H1 (cell line): Measurements from ENCODE around the gene FAM227B. TPM values are rescaled to one million over a fixed set of nuclear protein-coding genes. Genes with fewer than 3 reads are reported as not detected.

Experiments
- CTCF ChIA-PET: fragments of 300-600 bp; sonication (Branson Sonifier 250); formaldehyde crosslinking; loops from one replicate; lab custom pipeline; 2021; ENCODE audit not compliant: partially characterized antibody; lab: Charles Lee
- POLR2A ChIA-PET: fragments of 300-600 bp; sonication (Branson Sonifier 250); formaldehyde crosslinking; loops from one replicate; lab custom pipeline; 2021; ENCODE audit warnings: inconsistent platforms; ENCODE audit not compliant: partially characterized antibody; lab: Charles Lee
- DNase-seq, 2 experiments: peaks; one replicate each; pipeline versions ENCODE4 v3.0.0 to v3.0.0-alpha.2; 2010 to 2022; ENCODE audit warnings: low spot score in 2 of 2, low read depth in 1 of 2, mixed read lengths in 1 of 2
- FAIRE-seq: peaks from 2 replicates; lab custom pipeline; 2011; peaks lifted over from hg19 to GRCh38; lab: Jason Lieb, UNC
- H2AFZ ChIP-seq: 2 replicates; pipeline ENCODE4 v1.8.1; 2012; ENCODE audit warnings: low read length, inconsistent platforms
- H2AK5ac ChIP-seq: 2 replicates; pipeline ENCODE4 v1.6.1; 2013; ENCODE audit warnings: low read depth, low read length
- H2BK120ac ChIP-seq: replicated peaks from 2 replicates; pipeline ENCODE3; 2013; ENCODE audit warnings: low read depth, low read length, inconsistent platforms
- H2BK12ac ChIP-seq: 2 replicates; pipeline ENCODE4 v1.6.1; 2013; ENCODE audit warnings: low read depth, low read length
- H2BK15ac ChIP-seq: 2 replicates; pipeline ENCODE4 v1.6.1; 2013; ENCODE audit warnings: low read length
- H2BK20ac ChIP-seq: 2 replicates; pipeline ENCODE4 v1.6.1; 2013; ENCODE audit warnings: low read length
- H2BK5ac ChIP-seq: 2 replicates; pipeline ENCODE4 v1.6.1; 2013; ENCODE audit warnings: low read depth, low read length
- H3K14ac ChIP-seq: 2 replicates; pipeline ENCODE4 v1.6.1; 2013; ENCODE audit warnings: inconsistent platforms; ENCODE audit not compliant: insufficient read length
- H3K18ac ChIP-seq: 2 replicates; pipeline ENCODE4 v1.6.1; 2013; ENCODE audit warnings: low read length; ENCODE audit errors: extremely low read depth
- H3K23ac ChIP-seq: 2 replicates; pipeline ENCODE4 v1.6.1; 2013; ENCODE audit warnings: inconsistent platforms; ENCODE audit not compliant: insufficient read length
- H3K23me2 ChIP-seq: 2 replicates; pipeline ENCODE4 v1.6.1; 2013; ENCODE audit warnings: low read depth, low read length
- H3K27ac ChIP-seq: 2 replicates; pipeline ENCODE4 v1.6.1; 2011; ENCODE audit warnings: low read depth, low read length, inconsistent platforms
- H3K27me3 ChIP-seq, 4 experiments: replicated peaks in 1 of 4; 1 replicate in 1 of 4; 2 replicates in 3 of 4; pipeline versions ENCODE4 v1.6.1 to v1.8.1; 2011 to 2013; ENCODE audit warnings: low read length in 3 of 4, mild to moderate bottlenecking in 3 of 4, inconsistent platforms in 2 of 4, mixed read lengths in 2 of 4, moderate library complexity in 1 of 4; ENCODE audit not compliant: control insufficient read depth in 3 of 4, insufficient read depth in 3 of 4; ENCODE audit errors: extremely low read depth in 1 of 4
- H3K36me3 ChIP-seq, 4 experiments: 2 replicates each; pipeline versions ENCODE4 v1.6.1 to v1.8.1; 2011 to 2013; ENCODE audit warnings: mild to moderate bottlenecking in 4 of 4, low read length in 3 of 4, moderate library complexity in 2 of 4, control low read depth in 1 of 4, inconsistent platforms in 1 of 4; ENCODE audit not compliant: insufficient read depth in 4 of 4, control insufficient read depth in 2 of 4
- H3K4ac ChIP-seq: replicated peaks from 2 replicates; pipeline ENCODE3; 2013; ENCODE audit warnings: low read length, low read depth, mixed read lengths, inconsistent platforms; ENCODE audit not compliant: insufficient read length
- H3K4me1 ChIP-seq, 4 experiments: replicated peaks in 1 of 4; 1 replicate in 1 of 4; 2 replicates in 3 of 4; pipeline versions ENCODE4 v1.6.1 to v1.8.1; 2011 to 2013; ENCODE audit warnings: low read length in 3 of 4, inconsistent platforms in 2 of 4, mixed read lengths in 1 of 4; ENCODE audit not compliant: insufficient read depth in 4 of 4, control insufficient read depth in 3 of 4
- H3K4me2 ChIP-seq, 2 experiments: 2 replicates each; pipeline versions ENCODE4 v1.6.1 to v1.8.1; 2011 to 2013; ENCODE audit warnings: low read depth in 2 of 2, low read length in 2 of 2, control low read depth in 1 of 2, inconsistent platforms in 1 of 2, mild to moderate bottlenecking in 1 of 2; ENCODE audit not compliant: insufficient read depth in 1 of 2
- H3K4me3 ChIP-seq, 4 experiments: fragments of 200-600, 300-600 bp in 1 of 4; sonication (generic), shearing (Covaris generic), sonication (Bioruptor Twin) in 1 of 4; 2 replicates each; pipeline versions ENCODE4 v1.5.1 to v1.8.1; 2011 to 2016; ENCODE audit warnings: low read length in 4 of 4, low read depth in 3 of 4, control low read depth in 2 of 4, inconsistent platforms in 2 of 4, mild to moderate bottlenecking in 2 of 4, mixed read lengths in 1 of 4, moderate library complexity in 1 of 4; ENCODE audit not compliant: insufficient read depth in 2 of 4; ENCODE audit errors: extremely low read depth in 1 of 4
- H3K56ac ChIP-seq: replicated peaks from 2 replicates; pipeline ENCODE3; 2013; ENCODE audit warnings: low read depth, mild to moderate bottlenecking, mixed read lengths, low read length, inconsistent platforms; ENCODE audit not compliant: insufficient read length
- H3K79me1 ChIP-seq: 2 replicates; pipeline ENCODE4 v1.6.1; 2013; ENCODE audit warnings: low read depth, low read length, control low read depth
- H3K79me2 ChIP-seq, 2 experiments: 2 replicates each; pipeline versions ENCODE4 v1.6.1 to v1.8.1; 2012 to 2013; ENCODE audit warnings: low read length in 2 of 2, mild to moderate bottlenecking in 2 of 2, inconsistent platforms in 1 of 2; ENCODE audit not compliant: insufficient read depth in 2 of 2, control insufficient read depth in 1 of 2
- H3K9ac ChIP-seq, 4 experiments: replicated peaks in 1 of 4; 1 replicate in 1 of 4; 2 replicates in 3 of 4; pipeline versions ENCODE4 v1.6.1 to v1.8.1; 2011 to 2013; ENCODE audit warnings: low read depth in 3 of 4, low read length in 3 of 4, control low read depth in 2 of 4, mild to moderate bottlenecking in 2 of 4, moderate library complexity in 2 of 4, inconsistent platforms in 1 of 4; ENCODE audit errors: extremely low read depth in 1 of 4
- H3K9me3 ChIP-seq, 2 experiments: 2 replicates each; pipeline versions ENCODE4 v1.6.1 to v1.8.1; 2012 to 2013; ENCODE audit warnings: mild to moderate bottlenecking in 2 of 2, moderate library complexity in 2 of 2, control low read depth in 1 of 2, inconsistent platforms in 1 of 2, low read depth in 1 of 2, low read length in 1 of 2, mixed read lengths in 1 of 2; ENCODE audit not compliant: insufficient read depth in 2 of 2
- H4K20me1 ChIP-seq, 2 experiments: replicated peaks in 1 of 2; 2 replicates each; pipeline versions ENCODE3 to v1.8.1; 2011 to 2013; ENCODE audit warnings: inconsistent platforms in 2 of 2, low read length in 2 of 2, mild to moderate bottlenecking in 1 of 2; ENCODE audit not compliant: insufficient read depth in 2 of 2, control insufficient read depth in 1 of 2
- H4K5ac ChIP-seq: 2 replicates; pipeline ENCODE4 v1.6.1; 2013; ENCODE audit warnings: low read length, low read depth, mixed read lengths, inconsistent platforms; ENCODE audit not compliant: insufficient read length
- H4K8ac ChIP-seq: 2 replicates; pipeline ENCODE4 v1.8.0; 2013; ENCODE audit warnings: mild to moderate bottlenecking, moderate library complexity, low read length, inconsistent platforms; ENCODE audit not compliant: insufficient read depth; ENCODE audit errors: extremely low read depth
- H4K91ac ChIP-seq: replicated peaks from 2 replicates; pipeline ENCODE3; 2013; ENCODE audit warnings: low read length, mixed read lengths, inconsistent platforms; ENCODE audit not compliant: insufficient read length
- BRCA1 ChIP-seq: IDR thresholded peaks from 2 replicates; pipeline ENCODE4 v1.6.1; 2012; ENCODE audit warnings: low read depth, low read length, improper control_type of control experiment
- HDAC2 ChIP-seq, 2 experiments: fragments of 300-600 bp in 1 of 2; sonication (generic) in 1 of 2; IDR thresholded peaks; 2 replicates each; pipeline ENCODE4 v1.6.1; 2011 to 2012; ENCODE audit warnings: low read depth in 2 of 2, low read length in 2 of 2, mild to moderate bottlenecking in 2 of 2, moderate library complexity in 2 of 2, borderline replicate concordance in 1 of 2, inconsistent platforms in 1 of 2
- RBBP5 ChIP-seq: IDR thresholded peaks from 2 replicates; pipeline ENCODE4 v1.7.1; 2012; ENCODE audit warnings: low read depth, mild to moderate bottlenecking, inconsistent platforms, low read length, moderate library complexity, borderline replicate concordance
- TEAD4 ChIP-seq: IDR thresholded peaks from 2 replicates; pipeline ENCODE4 v1.6.1; 2012; ENCODE audit warnings: low read depth, low read length, inconsistent platforms, mixed read lengths
- YY1 ChIP-seq: IDR thresholded peaks from 2 replicates; pipeline ENCODE4 v1.6.1; 2011; ENCODE audit warnings: low read depth, mild to moderate bottlenecking, low read length
- WGBS, 2 experiments: shearing (Covaris generic) in 1 of 2; methylation state at CpG; one replicate each; pipeline versions ENCODE4 v1.1.6 to v1.1.7; 2013 to 2015; ENCODE audit warnings: low lambda C conversion rate in 2 of 2, mixed read lengths in 2 of 2, inconsistent platforms in 1 of 2, low coverage in 1 of 2, missing lambda C conversion rate in 1 of 2; ENCODE audit not compliant: insufficient replicate concordance in 2 of 2, insufficient coverage in 1 of 2, insufficient read length in 1 of 2; ENCODE audit errors: extremely low coverage in 1 of 2, missing lambda C conversion rate in 1 of 2; 5-methylcytosine and 5-hydroxymethylcytosine counted together
- polyA plus RNA-seq, 7 experiments: library from polyadenylated mRNA; depleted of rRNA in 3 of 7; stranded (reverse) in 5 of 7; unstranded in 2 of 7; fragments of >200 nt in 5 of 7; fragments of 200-250 nt in 2 of 7; gene quantifications; 1 replicate in 5 of 7; 2 replicates in 1 of 7; 4 replicates in 1 of 7; pipeline versions ENCODE4 v1.2.1 to v1.2.3, GENCODE V29; 2011 to 2013; ENCODE audit warnings: missing spikeins in 2 of 7, mixed read lengths in 2 of 7
- total RNA-seq: library from RNA; stranded (reverse); fragmentation: NEBNext Ultra II Directional; extraction: Animal tissue kit (Norgen Biotek cat#: 25700); gene quantifications from 2 replicates; pipeline ENCODE4 v1.2.1, GENCODE V29; 2021

The FAM227B gene
- total and polyA plus RNA-seq, 2 of the 8 experiments (the other 6 are each of a cell fraction or from before 2014, with no cell fraction given), result 4.0 to 6.5 TPM

DNA sequence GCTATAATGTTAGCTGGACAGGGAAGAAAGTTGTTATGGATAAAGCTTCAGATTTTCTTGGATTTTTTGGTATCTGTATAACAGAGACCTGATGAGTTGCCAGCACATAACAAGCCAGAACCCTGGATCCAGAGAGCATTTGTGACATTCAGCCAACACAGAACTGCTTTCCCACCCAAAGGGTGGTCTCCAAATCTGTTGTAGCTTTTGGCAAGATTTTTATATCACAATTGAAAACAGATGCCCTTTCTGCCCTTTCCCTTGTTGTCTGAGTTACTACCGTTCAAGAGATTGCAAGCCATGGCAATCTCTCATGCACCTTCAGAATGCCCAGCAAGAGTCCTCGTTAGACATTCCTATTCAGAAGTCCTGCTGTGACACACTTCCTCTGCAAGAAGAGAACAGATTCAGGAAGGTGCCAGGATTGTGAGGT lies 305.2 kb downstream of the FAM227B start:
- H2BK20ac ChIP-seq, result no peak overlapping the region
- POLR2A ChIA-PET, result interaction anchor here (0.9 kb wide), 1 partner anchor 13 kb away, joined by 3 read pairs; no protein-coding TSS in a partner anchor
- H3K27ac ChIP-seq, result no peak overlapping the region
- no peak overlapping the region for H3K23ac ChIP-seq
- H2AK5ac ChIP-seq, result no peak overlapping the region
- no peak overlapping the region for H4K8ac ChIP-seq
- H4K91ac ChIP-seq, result no peak overlapping the region
- H3K79me1 ChIP-seq, result no peaks in the 10 kb centered on the region
- no peaks in the 10 kb centered on the region for H3K79me2 ChIP-seq
- peak overlapping the region; percentile 13 to 52; a peak in 2 of 4 replicates for H3K4me2 ChIP-seq
- H3K9ac ChIP-seq, result no peak overlapping the region
- H4K20me1 ChIP-seq, result no peaks in the 10 kb centered on the region
- WGBS, 2 experiments, result 31% methylated on average over 2 of the region's 2 CpGs; no CpG with 5 or more reads in 1 of the 2 experiments
- no peak overlapping the region for H2AFZ ChIP-seq
- no peaks in the 10 kb centered on the region for H3K9me3 ChIP-seq
- H3K14ac ChIP-seq, result no peak overlapping the region
- no peak overlapping the region for H2BK15ac ChIP-seq
- CTCF ChIA-PET, result interaction anchor here (1.7 kb wide), 1 partner anchor 107 kb away, joined by 4 read pairs; no protein-coding TSS in a partner anchor
- H2BK12ac ChIP-seq, result no peak overlapping the region; the same call in 1 of the 2 replicates
- TF ChIP-seq BRCA1 (no peak), TEAD4 (peak; percentile 54; the same call in 1 of the 2 replicates), YY1 (0 out of 2 replicates have a peak, but pooled peaks have one; percentile 38), HDAC2 (IDR thresholded peaks at IDR 0.05; ENCODE audit: borderline replicate concordance in 1 of 2, low read depth in 2 of 2, low read length in 2 of 2) (peak in 1 of 2 experiments; percentile 87; a peak in 1 of 4 replicates), RBBP5 (no peak)
- no peak overlapping the region for H4K5ac ChIP-seq
- peak overlapping the region; percentile 73; the same call in 1 of the 2 replicates for H2BK5ac ChIP-seq
- H3K36me3 ChIP-seq, result peaks cover 0 to 1% (median 0%) of the 10 kb centered on the region in 4 experiments; a peak in 1 of 8 replicates
- H3K4me3 ChIP-seq, result peak overlapping the region in 1 of 4 experiments; percentile 11; a peak in 1 of 8 replicates
- H3K18ac ChIP-seq, result no peak overlapping the region
- no peaks in the 10 kb centered on the region for H3K23me2 ChIP-seq
- no peak overlapping the region for H3K4ac ChIP-seq
- H2BK120ac ChIP-seq, result no peak overlapping the region
- FAIRE-seq (peak; percentile 82), DNase-seq (no peak)
- H3K27me3 ChIP-seq, result no peaks in the 10 kb centered on the region
- H3K4me1 ChIP-seq, result peaks cover 0 to 8% (median 7%) of the 10 kb centered on the region in 4 experiments; a peak in 3 of 7 replicates
- H3K56ac ChIP-seq, result no peak overlapping the region
